ENCODE data around the gene ZSWIM1.
A peak's percentile ranks its signal among the peaks of the same experiment; 100 is the strongest.
"Not testable (repeated sequence)": the region's sequence is repeated elsewhere in the genome, so short reads cannot be mapped to it uniquely, and the experiment has no call there.

The ZSWIM1 gene

GRCh38 chr20:45887346-45887715 lies 6.3 kb downstream of the ZSWIM1 start, which contains the start of gene SPATA25:
Gene SPATA25, minus strand, starts transcription at chr20:45887622. Its CDS starts 32 bp downstream, at chr20:45887590.
- DNase-seq (ENCODE audit: low read depth in 1 of 2, low spot score in 1 of 2): no peak

DNA sequence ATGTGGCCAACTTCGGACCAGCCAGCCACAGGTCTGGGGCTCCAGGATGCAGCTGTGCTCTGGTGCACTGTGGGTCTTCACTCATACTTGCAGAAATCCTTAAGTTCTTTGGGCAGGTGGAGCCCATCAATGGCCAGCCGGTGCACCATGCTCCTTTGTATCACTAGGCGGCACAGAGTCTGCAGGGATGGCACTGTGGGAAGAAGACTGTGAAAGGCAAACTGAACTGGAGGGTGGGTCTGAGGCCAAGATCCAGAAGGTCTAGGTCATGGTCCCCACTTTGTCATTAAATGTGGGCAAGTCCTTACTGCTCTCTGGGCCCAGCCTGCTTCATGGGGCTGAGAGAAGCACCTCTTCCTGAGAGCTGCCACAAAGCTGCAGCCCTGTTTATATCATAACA lies 7.7 kb downstream of the ZSWIM1 start:
- no peak for DNase-seq (ENCODE audit: low read depth in 1 of 2, low spot score in 1 of 2)

DNA sequence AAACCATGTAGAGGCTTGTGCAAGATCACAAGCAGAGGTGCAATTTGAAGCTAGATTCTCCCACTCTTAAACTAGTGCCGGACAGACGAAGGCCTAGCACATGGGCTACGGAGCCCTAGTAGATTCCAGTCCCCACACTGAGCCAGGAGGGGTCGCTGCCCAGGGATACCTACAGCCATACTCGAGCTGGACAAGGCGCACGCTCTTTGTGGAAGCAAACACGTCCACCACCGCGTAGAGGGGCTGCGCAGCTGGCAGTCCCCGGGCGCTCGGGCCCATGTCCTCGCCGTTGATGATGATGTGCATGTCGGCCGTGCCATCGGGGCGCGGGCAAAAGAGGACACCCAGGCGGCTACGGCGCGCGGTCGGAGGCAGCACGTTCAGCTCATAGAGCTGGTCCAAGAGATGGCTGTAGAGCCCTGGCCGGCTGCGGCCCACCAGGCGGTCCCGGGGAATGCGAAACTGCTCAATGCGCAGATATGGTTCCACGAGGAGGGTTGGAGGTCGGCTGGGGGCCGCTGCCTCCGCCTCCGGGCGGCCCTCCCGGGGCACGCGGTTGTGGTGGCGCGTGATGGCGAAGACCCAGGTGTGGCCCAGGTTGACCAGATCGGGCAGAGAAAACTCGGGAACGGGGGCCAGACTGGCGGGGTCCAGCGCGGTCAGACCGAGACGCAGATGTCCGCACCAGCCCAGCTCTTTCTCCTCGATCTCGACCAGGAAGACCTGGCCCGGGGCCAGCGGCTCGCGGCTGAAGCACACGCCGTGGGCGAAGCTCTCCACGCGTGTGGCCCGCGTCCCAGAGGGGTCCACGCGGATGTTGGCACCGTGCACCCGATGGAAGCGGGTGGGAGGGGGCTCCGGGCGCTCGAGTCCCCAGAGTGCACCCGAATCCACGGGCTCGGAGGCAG lies 9.3 kb downstream of the ZSWIM1 start:
- DNase-seq (ENCODE audit: low read depth in 1 of 2, low spot score in 1 of 2): peak in 1 of 2 donors; percentile 24

DNA sequence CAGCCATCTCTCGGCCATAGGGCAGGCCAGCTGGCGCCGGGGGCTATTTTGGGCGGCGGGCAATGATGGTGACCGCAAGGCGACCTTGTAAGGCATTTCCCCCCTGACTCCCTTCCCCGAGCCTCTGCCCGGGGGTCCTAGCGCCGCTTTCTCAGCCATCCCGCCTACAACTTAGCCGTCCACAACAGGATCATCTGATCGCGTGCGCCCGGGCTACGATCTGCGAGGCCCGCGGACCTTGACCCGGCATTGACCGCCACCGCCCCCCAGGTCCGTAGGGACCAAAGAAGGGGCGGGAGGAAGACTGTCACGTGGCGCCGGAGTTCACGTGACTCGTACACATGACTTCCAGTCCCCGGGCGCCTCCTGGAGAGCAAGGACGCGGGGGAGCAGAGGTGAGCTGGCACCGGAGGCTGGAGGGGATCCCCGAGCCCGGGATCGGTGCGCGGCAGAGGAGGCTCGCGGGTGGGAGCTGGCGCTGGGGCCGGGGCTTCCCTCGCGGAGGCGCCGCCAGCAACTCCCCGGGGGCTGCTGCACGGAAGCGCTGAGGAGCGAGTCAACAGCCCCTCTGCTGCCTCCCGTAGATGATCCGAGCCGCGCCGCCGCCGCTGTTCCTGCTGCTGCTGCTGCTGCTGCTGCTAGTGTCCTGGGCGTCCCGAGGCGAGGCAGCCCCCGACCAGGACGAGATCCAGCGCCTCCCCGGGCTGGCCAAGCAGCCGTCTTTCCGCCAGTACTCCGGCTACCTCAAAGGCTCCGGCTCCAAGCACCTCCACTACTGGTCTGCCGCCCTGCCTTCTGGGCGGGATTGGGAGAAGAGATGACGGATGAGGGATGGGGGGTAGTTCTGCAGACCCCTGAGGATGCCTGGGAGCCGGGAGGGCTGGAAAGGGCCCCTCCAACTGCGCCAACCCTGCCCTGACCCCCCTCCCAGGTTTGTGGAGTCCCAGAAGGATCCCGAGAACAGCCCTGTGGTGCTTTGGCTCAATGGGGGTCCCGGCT lies 10.3 kb downstream of the ZSWIM1 start, which contains the start of the genes CTSA and NEURL2:
CTSA (plus strand) TSS at position 351 of the 999 bp plus-strand sequence; CDS start at position 585, 234 bp downstream.
NEURL2 (minus strand) TSS at position 224 of the 999 bp plus-strand sequence; CDS start at position 7, 217 bp downstream.
- DNase-seq (ENCODE audit: low read depth in 1 of 2, low spot score in 1 of 2): peak; percentile 76 to 84

- no peak for DNase-seq (ENCODE audit: low read depth in 1 of 2, low spot score in 1 of 2)
Observed at GRCh38 chr20:45892049-45892825, 11.2 kb downstream of the ZSWIM1 start.

DNA sequence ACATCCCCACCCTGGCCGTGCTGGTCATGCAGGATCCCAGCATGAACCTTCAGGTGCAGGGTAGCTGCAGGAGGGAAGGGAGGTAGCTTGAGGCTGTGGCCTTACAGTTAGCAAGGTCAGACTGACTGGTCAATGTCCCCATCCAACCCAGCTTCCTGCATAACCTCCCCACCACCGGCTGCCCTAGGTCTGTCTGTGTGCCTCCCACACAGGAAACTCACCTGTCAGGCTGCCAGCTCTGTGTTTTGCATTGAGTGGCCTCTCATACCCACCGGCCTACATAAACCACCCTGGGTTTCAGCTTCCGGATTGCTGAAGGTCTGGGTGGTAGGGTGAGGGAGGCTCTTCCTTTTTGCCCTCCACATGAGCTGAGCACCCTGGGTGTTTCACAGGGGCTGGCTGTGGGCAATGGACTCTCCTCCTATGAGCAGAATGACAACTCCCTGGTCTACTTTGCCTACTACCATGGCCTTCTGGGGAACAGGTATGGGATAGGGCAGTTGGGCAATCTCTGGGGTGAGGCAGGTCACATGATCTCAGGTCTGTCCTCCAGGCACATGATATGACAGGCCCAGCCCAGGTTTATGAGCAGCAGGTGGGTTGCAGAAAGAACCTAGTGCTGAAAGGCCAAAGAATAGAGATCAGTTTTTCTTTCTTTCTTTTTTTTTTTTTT lies 11.9 kb downstream of the ZSWIM1 start:
- no peak for DNase-seq (ENCODE audit: low read depth in 1 of 2, low spot score in 1 of 2)

DNA sequence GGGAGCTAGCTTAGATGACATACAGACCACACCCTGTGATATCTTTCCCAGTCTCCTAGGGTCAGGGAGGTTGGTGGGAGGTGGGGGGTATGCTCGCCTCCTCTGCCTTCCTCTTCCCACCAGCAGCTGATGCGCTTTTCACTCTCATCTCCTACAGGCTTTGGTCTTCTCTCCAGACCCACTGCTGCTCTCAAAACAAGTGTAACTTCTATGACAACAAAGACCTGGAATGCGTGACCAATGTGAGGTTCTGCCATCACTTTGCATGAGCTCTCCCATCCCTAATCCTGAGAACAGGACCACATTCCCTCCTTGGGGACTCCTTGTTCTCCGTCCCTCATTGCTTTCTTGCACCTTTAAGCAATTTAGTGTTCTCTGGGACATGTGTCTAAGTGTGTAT lies 12.8 kb downstream of the ZSWIM1 start:
- DNase-seq (ENCODE audit: low read depth in 1 of 2, low spot score in 1 of 2): no peak

GRCh38 chr20:45894797-45895196 lies 13.8 kb downstream of the ZSWIM1 start:
- DNase-seq (ENCODE audit: low read depth in 1 of 2, low spot score in 1 of 2): no peak

DNA sequence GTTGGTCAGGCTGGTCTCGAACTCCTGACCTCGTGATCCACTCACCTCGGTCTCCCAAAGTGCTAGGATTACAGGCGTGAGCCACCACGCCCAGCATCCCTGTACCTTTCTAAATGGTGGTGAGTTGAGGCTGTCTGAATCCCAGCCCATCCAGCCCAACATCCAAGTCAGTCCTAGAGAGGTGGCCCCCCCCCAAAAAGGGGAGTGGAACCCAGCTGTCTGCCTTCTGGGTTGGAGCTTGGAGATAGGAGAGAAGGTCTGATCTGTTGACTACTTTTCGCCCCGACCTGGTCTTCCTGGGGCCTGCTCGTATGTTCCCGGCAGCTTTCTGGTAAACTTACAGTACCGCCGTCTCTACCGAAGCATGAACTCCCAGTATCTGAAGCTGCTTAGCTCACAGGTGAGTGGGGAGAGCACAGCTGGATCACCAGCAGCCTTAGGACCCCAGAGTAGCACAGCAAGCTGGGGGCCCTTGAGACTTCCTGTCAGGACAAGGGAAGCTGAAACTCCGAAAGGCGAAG lies 15.7 kb downstream of the ZSWIM1 start:
- no peak for DNase-seq (ENCODE audit: low read depth in 1 of 2, low spot score in 1 of 2)

GRCh38 chr20:45897289-45897688 lies 16.3 kb downstream of the ZSWIM1 start:
- no peak for DNase-seq (ENCODE audit: low read depth in 1 of 2, low spot score in 1 of 2)

- no peak for DNase-seq (ENCODE audit: low read depth in 1 of 2, low spot score in 1 of 2)
Observed at GRCh38 chr20:45897692-45898091, 16.7 kb downstream of the ZSWIM1 start.

DNA sequence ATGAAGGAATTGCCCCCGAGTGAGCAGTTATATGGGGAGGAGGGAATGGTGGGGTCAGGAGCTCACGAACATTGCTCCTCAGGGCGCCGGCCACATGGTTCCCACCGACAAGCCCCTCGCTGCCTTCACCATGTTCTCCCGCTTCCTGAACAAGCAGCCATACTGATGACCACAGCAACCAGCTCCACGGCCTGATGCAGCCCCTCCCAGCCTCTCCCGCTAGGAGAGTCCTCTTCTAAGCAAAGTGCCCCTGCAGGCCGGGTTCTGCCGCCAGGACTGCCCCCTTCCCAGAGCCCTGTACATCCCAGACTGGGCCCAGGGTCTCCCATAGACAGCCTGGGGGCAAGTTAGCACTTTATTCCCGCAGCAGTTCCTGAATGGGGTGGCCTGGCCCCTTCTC lies 17.3 kb downstream of the ZSWIM1 start:
- no peak for DNase-seq (ENCODE audit: low read depth in 1 of 2, low spot score in 1 of 2)

- no peak for DNase-seq (ENCODE audit: low read depth in 1 of 2, low spot score in 1 of 2)
Observed at GRCh38 chr20:45899046-45899835, 18.2 kb downstream of the ZSWIM1 start.

DNA sequence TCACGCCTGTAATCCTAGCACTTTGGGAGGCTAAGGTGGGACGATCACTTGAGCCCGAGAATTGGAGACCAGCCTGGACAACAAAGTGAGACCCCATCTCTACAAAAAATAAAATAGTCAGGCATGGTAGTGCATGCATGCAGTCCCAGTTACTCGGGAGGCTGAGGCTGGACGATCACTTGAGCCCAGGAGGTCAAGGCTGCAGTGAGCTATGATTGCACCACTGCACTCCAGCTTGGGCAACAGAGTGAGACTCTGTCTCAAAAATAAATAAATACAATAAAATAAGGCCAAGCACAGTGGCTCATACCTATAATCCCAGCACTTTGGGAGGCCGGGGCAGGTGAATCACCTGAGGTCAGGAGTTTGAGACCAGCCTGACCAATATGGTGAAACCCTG lies 20.3 kb downstream of the ZSWIM1 start:
- not testable (repeated sequence) for DNase-seq (ENCODE audit: low read depth in 1 of 2, low spot score in 1 of 2)

GRCh38 chr20:45902199-45902701 lies 21.2 kb downstream of the ZSWIM1 start:
- DNase-seq (ENCODE audit: low read depth in 1 of 2, low spot score in 1 of 2): no peak

DNA sequence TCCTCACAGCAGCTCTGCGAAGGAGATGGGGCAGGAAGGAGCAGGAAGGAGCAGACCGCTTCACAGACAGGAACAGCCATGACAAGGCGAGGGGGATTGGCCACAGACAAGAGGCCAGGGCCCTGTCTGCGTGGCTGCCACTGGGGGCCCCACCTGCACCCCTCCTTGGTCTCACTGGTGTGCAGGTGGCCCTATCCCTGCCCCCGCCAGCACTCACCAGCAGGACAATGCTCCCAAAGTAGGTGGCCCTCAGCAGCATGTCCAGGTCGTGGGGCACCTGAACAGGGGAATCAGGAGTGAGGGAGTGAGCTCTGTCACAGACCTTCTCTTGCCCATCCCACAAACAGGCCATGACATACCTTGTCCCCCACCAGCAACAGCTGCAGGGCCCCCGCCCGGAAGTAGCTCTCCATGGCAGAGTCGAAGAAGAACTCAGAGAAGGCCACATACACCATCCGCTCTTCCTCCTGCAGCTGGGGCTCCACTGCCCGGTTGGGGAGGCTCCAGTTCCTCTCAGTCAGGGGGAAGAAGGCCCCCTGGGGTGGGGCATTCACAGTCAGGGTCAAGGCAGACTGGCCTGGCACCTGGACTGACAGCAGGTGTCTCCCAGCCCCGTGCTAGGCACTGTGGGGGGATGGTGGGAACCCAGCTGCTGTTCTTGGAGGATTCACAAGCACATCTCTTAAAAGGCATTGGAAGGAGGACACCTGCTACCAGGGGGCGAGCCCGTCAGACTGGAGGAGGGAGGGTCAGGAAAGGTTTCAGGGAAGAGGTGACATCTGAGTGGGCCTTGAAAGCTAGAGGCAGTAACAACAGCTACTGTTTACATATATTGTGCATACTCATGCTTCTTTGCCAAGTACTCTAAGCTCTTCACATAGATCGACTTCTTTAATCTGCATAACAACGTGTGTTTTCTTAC lies 23.8 kb downstream of the ZSWIM1 start:
- DNase-seq (ENCODE audit: low read depth in 1 of 2, low spot score in 1 of 2): no peak

DNA sequence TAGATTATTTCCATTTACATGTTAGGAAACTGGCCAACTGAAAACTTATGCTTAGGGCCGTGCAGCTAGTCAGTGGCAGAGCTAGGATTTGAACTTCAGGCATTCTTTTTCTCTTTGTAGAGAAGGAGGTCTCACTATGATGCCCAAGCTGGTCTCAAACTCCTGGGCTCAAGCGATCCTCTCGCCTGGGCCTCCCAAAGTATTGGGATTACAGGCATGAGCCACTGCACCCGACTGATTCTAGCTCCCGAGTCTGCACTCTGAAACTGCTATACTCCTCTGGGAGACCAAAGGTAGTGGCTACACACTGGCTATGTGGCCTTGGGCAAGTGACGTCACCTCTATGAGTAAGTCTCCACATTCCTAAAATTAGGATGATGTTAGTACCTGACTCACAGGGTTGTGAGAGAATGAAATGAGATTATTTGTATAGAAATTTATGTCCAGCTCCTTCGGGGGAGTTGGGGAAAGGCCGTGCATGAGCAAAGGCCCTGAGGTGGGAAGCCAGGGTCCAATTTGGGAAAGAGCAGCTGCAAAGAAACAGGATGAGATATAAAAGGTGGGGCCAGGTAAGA lies 24.6 kb downstream of the ZSWIM1 start:
- no peak for DNase-seq (ENCODE audit: low read depth in 1 of 2, low spot score in 1 of 2)

All from activated CD4-positive, alpha-beta T cell treated with anti-CD3 and anti-CD28 coated beads, Interleukin-2, amount 50 U/mL, for 24 hours (primary cell).